ENCODE measurements around the gene KCTD7.
"Not testable (repeated sequence)": the region's sequence is repeated elsewhere in the genome, so short reads cannot be mapped to it uniquely, and the experiment has no call there.

Gene KCTD7

DNA sequence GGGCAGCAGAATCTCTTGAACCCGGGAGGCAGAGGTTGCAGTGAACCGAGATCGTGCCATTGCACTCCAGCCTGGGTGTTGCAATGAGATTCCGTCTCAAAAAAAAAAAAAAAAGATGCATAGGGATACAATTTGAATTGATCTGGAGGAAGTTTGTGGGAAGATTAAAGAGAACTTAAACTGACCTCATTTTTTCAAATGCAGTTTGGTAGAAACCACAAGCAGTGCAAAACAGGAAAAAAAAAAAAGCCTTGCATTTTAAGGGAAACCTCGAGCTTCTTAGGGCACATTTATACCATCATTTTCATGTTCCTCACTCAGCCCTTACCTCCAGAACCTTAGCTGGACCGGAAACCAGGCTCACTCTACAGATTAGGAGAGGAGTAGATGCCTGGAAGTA, 2.8 kb downstream of the KCTD7 start:
- TF ChIP-seq POLR2A (IDR thresholded peaks at IDR 0.05; ENCODE audit: low read depth, low read length) = no peak
- FAIRE-seq (no peak), DNase-seq (ENCODE audit: insufficient read length, low spot score) (no peak)

DNA sequence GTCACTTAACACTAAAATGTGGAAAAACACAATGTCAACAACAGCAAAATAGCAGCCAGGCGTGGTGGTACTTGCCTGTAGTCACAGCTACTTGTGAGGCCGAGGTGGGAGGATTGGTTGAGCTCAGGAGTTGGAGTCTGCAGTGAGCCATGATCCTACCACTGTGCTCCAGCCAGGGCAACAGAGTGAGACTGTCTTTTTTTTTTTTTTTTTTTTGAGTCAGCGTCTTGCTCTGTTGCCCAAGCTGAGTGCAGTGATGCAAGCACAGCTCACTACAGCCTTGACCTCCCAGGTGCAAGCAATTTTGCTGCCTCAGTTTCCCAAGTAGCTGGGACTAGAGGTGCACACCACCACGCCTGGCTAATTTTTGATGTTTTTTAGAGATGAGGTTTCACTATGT, 6.1 kb downstream of the KCTD7 start:
- no peak for DNase-seq (ENCODE audit: insufficient read length, low spot score)
- FAIRE-seq = no peak

GRCh38 chr7:66635322-66635981, 6.8 kb downstream of the KCTD7 start:
- FAIRE-seq; DNase-seq (ENCODE audit: insufficient read length, low spot score): not testable (repeated sequence)

More for the DNA sequence above, 6.1 kb downstream of the KCTD7 start:
- no peak for TF ChIP-seq POLR2A (IDR thresholded peaks at IDR 0.05; ENCODE audit: low read depth, low read length)

DNA sequence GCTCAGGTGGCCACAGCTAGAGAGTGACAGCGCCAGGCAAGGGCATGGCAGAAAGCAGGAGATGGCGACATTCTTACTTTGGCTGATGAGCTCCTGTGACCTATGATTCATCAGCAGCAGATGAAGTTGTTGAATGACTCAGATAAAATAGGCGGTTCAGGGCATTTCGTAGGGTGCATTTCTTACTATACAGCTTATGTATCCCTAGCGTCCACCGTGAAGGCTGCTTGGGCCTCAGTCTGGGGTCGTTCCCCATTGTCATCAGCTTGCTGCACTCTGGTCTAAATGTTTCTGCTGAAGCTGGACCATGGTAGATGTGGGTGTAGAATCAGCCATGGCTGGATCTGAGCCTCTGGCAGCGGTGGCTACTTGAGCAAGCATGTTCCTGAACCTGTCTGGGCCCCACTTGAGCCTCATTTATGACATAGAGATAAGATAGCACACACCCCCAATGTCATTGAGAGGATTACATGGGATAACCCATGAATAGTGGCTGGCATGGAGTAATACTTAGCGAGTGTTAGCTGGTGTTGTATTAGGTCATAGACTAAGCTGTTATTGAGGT, 7.4 kb downstream of the KCTD7 start:
- DNase-seq (ENCODE audit: insufficient read length, low spot score) (peak; percentile 35), FAIRE-seq (peak; percentile 84)

GRCh38 chr7:66638309-66639099, 9.8 kb downstream of the KCTD7 start:
- DNase-seq (ENCODE audit: insufficient read length, low spot score) (no peak), FAIRE-seq (no peak)
- no peak for TF ChIP-seq POLR2A (IDR thresholded peaks at IDR 0.05; ENCODE audit: low read depth, low read length)

- FAIRE-seq = no peak
- DNase-seq (ENCODE audit: insufficient read length, low spot score) = no peak
- no peak for TF ChIP-seq POLR2A (IDR thresholded peaks at IDR 0.05; ENCODE audit: low read depth, low read length)
These were observed 11.1 kb downstream of the KCTD7 start for GRCh38 chr7:66639773-66640172.

DNA sequence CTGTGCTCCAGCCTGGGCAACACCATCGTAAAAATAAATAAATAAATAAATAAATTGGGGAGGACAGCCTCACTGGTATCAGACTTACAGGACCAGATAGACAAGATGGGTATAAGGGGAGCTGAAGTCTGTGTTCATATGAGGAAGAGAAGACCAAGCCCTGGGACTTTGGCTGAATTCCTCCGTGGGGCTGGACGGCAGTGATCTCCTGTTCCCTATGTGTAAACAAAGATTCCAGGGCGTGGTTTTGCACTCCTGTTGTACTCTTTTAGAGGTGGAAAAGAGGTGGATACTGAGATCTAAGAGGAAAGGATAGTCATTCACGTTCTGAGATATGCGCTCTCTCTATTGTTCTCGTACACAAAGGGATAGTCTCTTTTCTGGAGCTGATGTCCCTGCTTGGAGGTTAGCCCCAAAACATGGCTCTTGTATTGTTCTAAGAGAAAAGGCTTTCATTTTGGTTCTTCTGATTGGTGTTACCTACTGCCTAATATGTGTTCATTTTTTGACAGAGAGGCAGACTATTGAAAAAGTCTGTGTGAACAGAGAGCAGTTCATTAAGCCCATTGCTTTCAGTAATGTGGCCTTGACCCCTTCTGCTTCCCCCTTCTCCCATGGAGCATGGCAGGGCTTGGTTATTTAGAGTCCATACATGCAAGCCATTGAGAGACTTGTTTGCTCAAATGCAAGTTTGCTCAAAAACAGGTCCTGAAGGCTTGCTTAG, 12.3 kb downstream of the KCTD7 start:
- no peak for TF ChIP-seq POLR2A (IDR thresholded peaks at IDR 0.05; ENCODE audit: low read depth, low read length)
- DNase-seq (ENCODE audit: insufficient read length, low spot score) (no peak), FAIRE-seq (no peak)

- TF ChIP-seq POLR2A (IDR thresholded peaks at IDR 0.05; ENCODE audit: low read depth, low read length) = no peak
- FAIRE-seq (no peak), DNase-seq (ENCODE audit: insufficient read length, low spot score) (no peak)
These were observed 12.8 kb downstream of the KCTD7 start for GRCh38 chr7:66641526-66641871.

- TF ChIP-seq POLR2A (IDR thresholded peaks at IDR 0.05; ENCODE audit: low read depth, low read length) = no peak
- DNase-seq (ENCODE audit: insufficient read length, low spot score) = no peak
- no peak for FAIRE-seq
These were observed 13.5 kb downstream of the KCTD7 start for GRCh38 chr7:66642186-66642585.

- no peak for FAIRE-seq
- no peak for TF ChIP-seq POLR2A (IDR thresholded peaks at IDR 0.05; ENCODE audit: low read depth, low read length)
- no peak for DNase-seq (ENCODE audit: insufficient read length, low spot score)
These were observed 14.3 kb downstream of the KCTD7 start for GRCh38 chr7:66642932-66643331.

GRCh38 chr7:66643395-66643794, 14.7 kb downstream of the KCTD7 start:
- no peak for FAIRE-seq
- TF ChIP-seq POLR2A (IDR thresholded peaks at IDR 0.05; ENCODE audit: low read depth, low read length) = no peak
- DNase-seq (ENCODE audit: insufficient read length, low spot score) = no peak

DNA sequence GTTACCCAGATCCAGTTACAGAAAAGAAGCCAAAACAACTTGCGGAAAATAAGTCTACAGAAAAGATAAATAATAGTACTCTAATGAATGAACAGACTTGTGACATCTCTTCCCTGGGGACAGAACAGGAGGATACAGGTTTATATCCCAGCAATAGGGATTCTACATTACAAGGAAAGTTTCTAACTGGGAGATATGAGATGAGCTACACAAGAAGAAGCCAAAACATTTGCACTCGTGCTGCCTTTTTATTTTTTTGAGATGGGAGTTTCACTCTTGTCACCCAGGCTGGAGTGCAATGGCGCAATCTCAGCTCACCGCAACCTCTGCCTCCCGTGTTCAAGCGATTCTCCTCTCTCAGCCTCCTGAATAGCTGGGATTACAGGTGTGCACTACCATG, 22.3 kb downstream of the KCTD7 start:
- DNase-seq (ENCODE audit: insufficient read length, low spot score); FAIRE-seq: not testable (repeated sequence)

DNA sequence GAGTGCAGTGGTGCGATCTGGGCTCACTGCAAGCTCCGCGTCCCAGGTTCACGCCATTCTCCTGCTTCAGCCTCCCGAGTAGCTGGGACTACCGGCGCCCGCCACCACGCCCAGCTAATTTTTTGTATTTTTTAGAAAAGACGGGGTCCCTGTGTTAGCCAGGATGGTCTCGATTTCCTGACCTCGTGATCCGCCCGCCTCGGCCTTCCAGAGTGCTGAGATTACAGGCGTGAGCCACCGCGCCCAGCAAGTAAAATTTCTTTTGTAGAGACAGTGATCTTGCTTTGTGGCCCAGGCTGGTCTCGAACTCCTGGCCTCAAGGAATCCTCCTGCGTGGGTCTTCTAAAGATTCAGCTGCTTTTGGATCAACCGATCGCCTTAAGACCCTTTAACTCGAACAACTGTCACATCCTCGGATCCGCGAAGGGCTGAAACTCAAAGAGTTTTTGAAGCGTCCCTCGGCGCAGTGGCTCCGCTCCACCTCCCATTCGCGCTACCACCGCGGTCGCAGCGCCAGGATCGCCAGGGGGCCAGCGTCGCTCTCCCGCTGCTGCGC, 25.1 kb downstream of the KCTD7 start:
- not testable (repeated sequence) for DNase-seq (ENCODE audit: insufficient read length, low spot score); FAIRE-seq
